CD4-positive, alpha-beta T cell treated with Interleukin-15 for 1 hour (primary cell): ENCODE results near the gene LIFR.

Source experiments
- DNase-seq: peaks from one replicate; pipeline ENCODE4 v3.0.0-alpha.2; 2020

Gene LIFR

DNA sequence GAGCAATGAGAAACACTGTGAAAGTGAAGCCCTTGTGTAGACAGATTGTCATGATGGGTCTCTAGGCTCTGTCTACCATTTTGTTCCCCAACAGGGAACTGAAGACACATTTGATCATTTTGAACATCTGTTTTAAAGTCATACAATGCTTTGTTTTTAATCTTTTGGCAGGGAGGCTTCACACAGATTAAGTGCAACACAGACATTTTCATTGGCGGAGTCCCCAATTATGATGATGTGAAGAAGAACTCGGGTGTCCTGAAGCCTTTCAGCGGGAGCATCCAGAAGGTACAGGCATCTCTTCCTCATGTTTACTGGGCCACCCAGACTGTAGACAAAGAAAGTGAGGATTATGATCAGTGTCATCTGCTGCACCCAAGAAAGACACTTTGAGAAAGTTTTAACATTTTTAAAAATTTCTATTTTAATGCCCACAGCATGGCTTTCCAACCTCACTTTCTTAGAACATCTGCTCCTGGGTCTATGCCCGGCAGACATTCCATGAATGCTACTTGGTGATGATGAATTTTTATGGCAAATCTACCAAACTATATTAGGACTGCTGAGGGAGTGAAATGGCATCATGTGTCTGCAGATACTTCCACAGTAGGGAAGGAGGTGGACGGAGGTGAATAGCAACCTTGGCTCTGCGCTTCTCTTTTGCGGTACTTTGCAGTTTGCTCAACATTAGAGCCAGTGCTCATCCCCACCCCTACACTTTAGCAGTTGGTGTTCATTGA lies 121.3 kb downstream of the LIFR start:
- no peak for DNase-seq

DNA sequence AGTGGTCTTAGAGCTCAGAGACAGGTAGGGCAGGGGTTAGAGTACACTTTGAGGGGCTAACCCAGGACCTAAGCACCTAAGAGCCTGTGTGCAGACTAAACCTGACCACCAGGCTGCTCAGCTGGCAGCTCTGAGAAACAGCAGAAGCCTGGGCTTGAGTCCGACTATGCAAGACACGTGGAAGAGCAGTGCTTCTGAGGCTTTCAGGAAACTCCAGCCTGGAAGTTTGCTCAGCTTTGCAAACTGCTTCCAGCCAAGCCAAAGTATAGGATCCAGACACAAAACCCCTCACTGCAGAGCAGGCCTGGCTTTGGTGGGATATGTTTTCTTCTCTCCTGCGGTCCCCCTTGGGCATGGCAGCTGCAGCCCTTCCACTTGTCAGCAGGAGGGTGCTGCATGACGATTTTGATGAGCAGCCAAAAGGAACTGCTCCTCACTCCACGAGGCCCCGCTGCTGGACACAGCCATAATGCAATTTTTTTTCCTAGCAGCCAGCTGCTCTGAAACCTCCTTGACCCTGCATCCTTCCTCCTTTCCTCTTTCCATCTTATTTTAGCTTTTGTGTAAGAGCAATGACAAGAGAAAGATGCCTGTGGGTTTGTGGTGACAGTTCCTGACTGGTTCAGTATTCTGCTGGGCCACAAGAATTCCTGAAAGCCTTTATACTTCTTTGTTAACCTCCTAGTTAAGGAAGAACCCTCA lies 123.1 kb downstream of the LIFR start:
- DNase-seq, result no peak

DNA sequence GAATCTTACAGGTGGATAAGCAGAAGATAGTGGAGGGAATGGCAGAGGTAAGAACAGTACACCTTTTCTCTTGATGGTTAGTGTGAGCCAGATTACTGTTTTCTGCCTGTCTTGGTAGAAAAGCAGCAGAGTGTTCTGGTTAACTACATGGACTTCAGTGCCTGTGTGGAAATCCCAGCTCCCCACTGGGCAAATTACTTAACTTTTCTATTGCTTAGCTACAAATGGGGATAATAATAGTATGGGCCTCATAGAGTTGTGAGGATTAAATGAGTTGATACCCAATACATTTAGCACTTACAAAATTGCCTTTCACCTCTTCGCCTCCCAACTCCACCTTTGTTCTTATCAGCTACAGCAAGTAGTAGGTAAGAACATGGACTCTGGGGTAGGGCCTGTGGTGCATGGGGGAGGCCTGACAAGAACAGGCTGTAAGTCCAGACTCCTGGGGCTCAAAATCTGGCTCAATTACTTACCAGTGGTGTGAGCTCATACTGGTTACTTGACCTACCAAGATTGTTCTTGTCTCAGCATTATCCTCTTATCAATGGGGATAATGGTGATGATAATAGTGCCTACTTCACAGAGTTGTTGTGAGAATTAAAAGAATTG lies 125.1 kb downstream of the LIFR start:
- no peak for DNase-seq

DNA sequence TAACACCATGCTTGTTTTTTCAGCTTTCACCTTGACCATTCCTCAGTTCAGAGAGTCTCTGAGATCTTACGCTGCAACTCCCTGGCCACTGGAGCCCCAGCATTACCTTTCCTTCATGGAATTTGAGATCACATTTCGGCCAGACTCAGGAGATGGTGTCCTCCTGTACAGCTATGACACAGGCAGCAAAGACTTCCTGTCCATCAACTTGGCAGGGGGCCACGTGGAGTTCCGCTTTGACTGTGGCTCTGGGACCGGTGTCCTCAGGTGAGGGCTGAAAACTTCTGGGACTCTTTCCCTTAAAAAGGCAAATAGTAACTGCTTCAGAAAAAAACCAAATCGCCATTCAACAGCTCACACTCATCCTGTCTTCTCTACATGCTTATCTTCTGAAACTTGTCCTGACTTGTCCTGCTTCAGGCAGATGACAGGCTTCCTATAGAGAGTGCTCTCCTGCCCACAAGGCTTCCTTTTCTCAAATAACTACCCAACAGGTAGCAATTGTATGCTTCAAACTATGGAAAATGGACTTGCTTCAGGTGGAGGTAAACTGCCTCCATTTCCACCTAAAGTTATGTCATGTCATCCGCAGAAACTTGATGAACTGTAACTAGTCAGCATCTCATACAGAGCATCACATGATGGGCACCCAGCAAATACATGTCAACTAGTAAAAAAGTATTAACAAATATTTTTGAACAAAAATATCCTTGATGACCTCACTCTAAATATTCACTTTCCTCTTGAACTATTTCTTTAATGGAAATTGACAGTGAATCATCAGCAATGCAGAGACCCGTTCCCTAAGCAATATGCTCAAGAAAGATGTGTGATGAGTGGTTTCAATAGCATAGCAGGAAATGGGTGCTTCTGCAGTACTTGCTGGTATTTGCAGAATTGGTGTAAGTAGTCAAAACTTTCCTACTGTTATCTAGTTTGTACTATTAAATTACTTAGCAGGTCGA lies 129.2 kb downstream of the LIFR start:
- DNase-seq, result no peak

GRCh38 chr5:38426490-38426889 lies 130.0 kb downstream of the LIFR start:
- no peak for DNase-seq
